HCT116 (cell line): ENCODE measurements around the gene LTBR. TPM values are rescaled to one million over a fixed set of nuclear protein-coding genes. Genes with fewer than 3 reads are reported as not detected.

Experiments
- ATAC-seq: fragments of 200-7000 bp; cut with Tn5 transposase; 2 replicates; pipeline ENCODE4 v1.9.1; 2020; ENCODE audit warnings: mild to moderate bottlenecking, moderate library complexity
- BruUV-seq: library from RNA; stranded (reverse); fragments of 400-500 nt; replicated peaks from 2 replicates; lab custom pipeline; 2021; lab: Mats Ljungman, UMichigan
- CTCF ChIA-PET: fragments of 300-600 bp; sonication (Branson Sonifier 250); formaldehyde crosslinking; loops from one replicate; lab custom pipeline; 2021; ENCODE audit warnings: antibody characterized with exemption; lab: Charles Lee
- POLR2A ChIA-PET: fragments of 300-600, 350-600 bp; sonication (Branson Sonifier 250); formaldehyde crosslinking; loops from one replicate; lab custom pipeline; 2021; ENCODE audit warnings: antibody characterized with exemption; lab: Charles Lee
- RAD21 ChIA-PET, 2 experiments: fragments of 300-600 bp; sonication (Branson Sonifier 250); formaldehyde crosslinking; loops; one replicate each; lab custom pipeline; 2023; ENCODE audit warnings: low total read pairs in 2 of 2; ENCODE audit not compliant: uncharacterized antibody in 2 of 2, unreplicated experiment in 2 of 2, low non-redundant PET in 1 of 2; lab: Charles Lee
- DNase-seq: peaks from one replicate; pipeline ENCODE4 v3.0.0-alpha.2; 2010; ENCODE audit warnings: low read depth, low spot score
- H2AFZ ChIP-seq: fragments of 200-600 bp; shearing (Covaris generic), sonication (generic); 2 replicates; pipeline ENCODE4 v1.6.1; 2017; ENCODE audit warnings: low read depth, mixed run types, mixed read lengths, antibody characterized with exemption, low read length; ENCODE audit not compliant: poor library complexity, severe bottlenecking
- H3K27ac ChIP-seq: 2 replicates; pipeline ENCODE4 v1.5.1; 2012; ENCODE audit warnings: low read depth, low read length
- H3K27me3 ChIP-seq: fragments of 200-600 bp; sonication (generic); 2 replicates; pipeline ENCODE4 v1.6.1; 2016; ENCODE audit warnings: mixed run types, low read length, mixed read lengths; ENCODE audit not compliant: insufficient read depth
- H3K36me3 ChIP-seq, 2 experiments: fragments of 200-500 bp in 1 of 2; fragments of 200-600 bp in 1 of 2; sonication (Bioruptor generic) in 1 of 2; sonication (generic) in 1 of 2; 2 replicates each; pipeline versions ENCODE4 v1.5.1 to v1.6.1; 2014 to 2016; ENCODE audit warnings: low read length in 2 of 2, inconsistent platforms in 1 of 2, mixed read lengths in 1 of 2, mixed run types in 1 of 2; ENCODE audit not compliant: insufficient read depth in 2 of 2, control insufficient read depth in 1 of 2
- H3K4me1 ChIP-seq, 2 experiments: fragments of 200-600 bp in 1 of 2; sonication (generic) in 1 of 2; 2 replicates each; pipeline versions ENCODE4 v1.5.1 to v1.6.1; 2012 to 2017; ENCODE audit warnings: low read length in 2 of 2, inconsistent platforms in 1 of 2, mild to moderate bottlenecking in 1 of 2, mixed read lengths in 1 of 2, mixed run types in 1 of 2, moderate library complexity in 1 of 2; ENCODE audit not compliant: insufficient read depth in 2 of 2, control insufficient read depth in 1 of 2
- H3K4me2 ChIP-seq: fragments of 200-600 bp; sonication (generic); 2 replicates; pipeline ENCODE4 v1.6.1; 2017; ENCODE audit warnings: mixed run types, low read length, mixed read lengths
- H3K4me3 ChIP-seq, 2 experiments: fragments of 200-600 bp in 1 of 2; sonication (generic) in 1 of 2; replicated peaks in 1 of 2; 2 replicates each; pipeline ENCODE4 v1.5.1; 2011 to 2016; ENCODE audit warnings: low read length in 2 of 2, control low read depth in 1 of 2, low read depth in 1 of 2, mild to moderate bottlenecking in 1 of 2, mixed read lengths in 1 of 2, mixed run types in 1 of 2
- H3K79me2 ChIP-seq: fragments of 200-600 bp; sonication (generic); 2 replicates; pipeline ENCODE4 v1.6.1; 2017; ENCODE audit warnings: mild to moderate bottlenecking, mixed run types, low read length, moderate library complexity, mixed read lengths; ENCODE audit not compliant: insufficient read depth
- H3K9ac ChIP-seq: fragments of 200-600 bp; sonication (generic); 2 replicates; pipeline ENCODE4 v1.6.1; 2016; ENCODE audit warnings: low read length, mixed read lengths
- H3K9me2 ChIP-seq: fragments of 200-600 bp; sonication (generic), shearing (Covaris generic); 2 replicates; pipeline ENCODE4 v1.6.1; 2017; ENCODE audit warnings: mixed run types, mild to moderate bottlenecking, moderate library complexity; ENCODE audit not compliant: insufficient read depth
- H3K9me3 ChIP-seq, 2 experiments: fragments of 200-500 bp in 1 of 2; fragments of 200-600 bp in 1 of 2; sonication (Bioruptor generic) in 1 of 2; sonication (generic) in 1 of 2; 2 replicates each; pipeline ENCODE4 v1.6.1; 2014 to 2017; ENCODE audit warnings: low read length in 2 of 2, mixed read lengths in 2 of 2, inconsistent platforms in 1 of 2, low read depth in 1 of 2, mild to moderate bottlenecking in 1 of 2, mixed run types in 1 of 2, moderate library complexity in 1 of 2; ENCODE audit not compliant: control insufficient read depth in 1 of 2, insufficient read depth in 1 of 2
- H4K20me1 ChIP-seq: fragments of 200-600 bp; sonication (generic), shearing (Covaris generic); 2 replicates; pipeline ENCODE4 v1.6.1; 2017; ENCODE audit warnings: mixed run types, mild to moderate bottlenecking, moderate library complexity; ENCODE audit not compliant: insufficient read depth
- JUND ChIP-seq: IDR thresholded peaks from 2 replicates; pipeline ENCODE4 v1.6.1; 2012
- POLR2AphosphoS5 ChIP-seq: IDR thresholded peaks from 2 replicates; pipeline ENCODE4 v1.6.1; 2011; ENCODE audit warnings: mild to moderate bottlenecking, low read depth, low read length, moderate library complexity
- RAD21 ChIP-seq: IDR thresholded peaks from 2 replicates; pipeline ENCODE4 v1.6.1; 2012; ENCODE audit warnings: low read depth, mild to moderate bottlenecking
- SP1 ChIP-seq: IDR thresholded peaks from 2 replicates; pipeline ENCODE4 v1.6.1; 2012; ENCODE audit warnings: low read depth
- ZNF274 ChIP-seq: fragments of 200-500 bp; sonication (Bioruptor generic); IDR thresholded peaks from 2 replicates; pipeline ENCODE4 v1.6.1; 2014; ENCODE audit warnings: mild to moderate bottlenecking, low read depth, low read length, inconsistent platforms
- intact Hi-C: fragments of 100-400 bp; cut with micrococcal nuclease; formaldehyde crosslinking; loops from 2 replicates; pipeline ENCODE4 v1.10.0; 2022
- total RNA-seq: library from RNA; stranded (reverse); gene quantifications from one replicate; pipeline ENCODE4 v1.2.1, GENCODE V29; 2021; ENCODE audit not compliant: unreplicated experiment
- TF ChIP-seq, protein P1 (sequence below): IDR thresholded peaks from 2 replicates; pipeline ENCODE4 v1.6.1; 2011; ENCODE audit warnings: mild to moderate bottlenecking, low read length, moderate library complexity; ENCODE audit not compliant: insufficient replicate concordance; ENCODE audit errors: extremely low read depth

Gene LTBR
- total RNA-seq, 1 experiment from 2014 or later: 128 TPM

DNA sequence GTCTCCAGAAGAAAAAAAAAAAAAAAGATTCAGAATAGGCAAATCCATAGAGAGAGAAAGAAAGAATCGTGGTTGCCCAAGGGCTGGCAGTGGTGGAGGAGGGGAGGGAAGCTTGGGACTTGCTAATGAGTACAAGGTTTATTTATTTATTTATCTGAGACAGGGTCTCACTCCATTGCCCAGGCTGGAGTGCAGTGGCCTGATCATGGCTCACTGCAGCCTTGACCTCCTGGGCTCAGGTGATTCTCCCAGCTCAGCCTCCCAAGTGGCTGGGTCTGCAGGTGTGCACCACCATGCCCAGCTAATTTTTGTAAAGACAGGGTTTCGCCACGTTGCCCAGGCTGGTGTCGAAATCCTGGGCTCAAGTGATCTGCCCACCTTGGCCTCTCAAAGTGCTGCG, 32.3 kb upstream of the LTBR start:
- peaks cover 6 to 17% of the 10 kb centered on the region in 2 experiments; a peak in 3 of 4 replicates for H3K36me3 ChIP-seq
- no peaks in the 10 kb centered on the region for H3K27me3 ChIP-seq
- ChIA-PET POLR2A (no interaction called here), CTCF (no interaction called here)
- H3K9ac ChIP-seq: no peak overlapping the region
- BruUV-seq: no TSS peak
- no peaks in the 10 kb centered on the region for H4K20me1 ChIP-seq
- no peak overlapping the region for H2AFZ ChIP-seq
- no peak overlapping the region for H3K4me3 ChIP-seq
- H3K4me2 ChIP-seq: no peak overlapping the region
- H3K9me3 ChIP-seq: no peaks in the 10 kb centered on the region
- no peak overlapping the region for H3K27ac ChIP-seq
- H3K79me2 ChIP-seq: no peaks in the 10 kb centered on the region
- DNase-seq: no peak
- ATAC-seq: no peak
- peak; percentile 19; the same call in 1 of the 2 replicates for TF ChIP-seq POLR2AphosphoS5
- no peak for TF ChIP-seq JUND
- no peak for TF ChIP-seq RAD21
- TF ChIP-seq, protein P1, sequence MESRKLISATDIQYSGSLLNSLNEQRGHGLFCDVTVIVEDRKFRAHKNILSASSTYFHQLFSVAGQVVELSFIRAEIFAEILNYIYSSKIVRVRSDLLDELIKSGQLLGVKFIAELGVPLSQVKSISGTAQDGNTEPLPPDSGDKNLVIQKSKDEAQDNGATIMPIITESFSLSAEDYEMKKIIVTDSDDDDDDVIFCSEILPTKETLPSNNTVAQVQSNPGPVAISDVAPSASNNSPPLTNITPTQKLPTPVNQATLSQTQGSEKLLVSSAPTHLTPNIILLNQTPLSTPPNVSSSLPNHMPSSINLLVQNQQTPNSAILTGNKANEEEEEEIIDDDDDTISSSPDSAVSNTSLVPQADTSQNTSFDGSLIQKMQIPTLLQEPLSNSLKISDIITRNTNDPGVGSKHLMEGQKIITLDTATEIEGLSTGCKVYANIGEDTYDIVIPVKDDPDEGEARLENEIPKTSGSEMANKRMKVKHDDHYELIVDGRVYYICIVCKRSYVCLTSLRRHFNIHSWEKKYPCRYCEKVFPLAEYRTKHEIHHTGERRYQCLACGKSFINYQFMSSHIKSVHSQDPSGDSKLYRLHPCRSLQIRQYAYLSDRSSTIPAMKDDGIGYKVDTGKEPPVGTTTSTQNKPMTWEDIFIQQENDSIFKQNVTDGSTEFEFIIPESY: no peak
- no peak for TF ChIP-seq SP1
- TF ChIP-seq ZNF274: no peak
- TF ChIP-seq, all 23 proteins: peak for 1
- intact Hi-C loops: no loop called here
- RAD21 ChIA-PET: no interaction called here
- Histone ChIP-seq H3K4me1 (peaks cover 2 to 18% of the 10 kb centered on the region in 2 experiments), H3K9me2 (no peaks in the 10 kb centered on the region)
